HG03103 (cell line): ENCODE measurements around the gene PGAM2.

Source experiments
- ATAC-seq: cut with Tn5 transposase; IDR thresholded peaks from one replicate; pipeline ENCODE4 v1.9.1; 2021; ENCODE audit warnings: low read depth; ENCODE audit not compliant: unreplicated experiment

PGAM2 gene

GRCh38 chr7:44086627-44087026 is 21.3 kb upstream of the PGAM2 start:
- no peak for ATAC-seq

DNA sequence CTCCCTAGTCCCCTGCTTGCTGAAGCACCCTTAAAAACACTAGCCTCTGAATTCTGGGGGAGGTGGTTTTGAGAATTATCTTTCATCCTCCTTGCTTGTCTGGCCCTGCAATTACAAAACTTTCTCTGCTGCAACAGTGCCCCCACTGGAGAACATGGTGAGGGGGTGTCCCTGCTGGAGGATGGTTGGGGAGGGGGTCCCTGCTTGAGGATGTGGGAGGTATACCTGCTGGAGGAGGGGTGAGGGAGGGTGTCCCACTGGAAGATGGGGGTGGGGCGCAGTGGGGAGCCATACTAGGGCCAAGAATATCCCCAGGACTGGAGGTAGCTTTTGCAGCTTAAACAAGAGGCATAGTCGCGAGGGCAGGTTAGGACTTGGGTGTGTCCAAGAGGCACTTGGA is 20.2 kb upstream of the PGAM2 start:
- no peak for ATAC-seq

DNA sequence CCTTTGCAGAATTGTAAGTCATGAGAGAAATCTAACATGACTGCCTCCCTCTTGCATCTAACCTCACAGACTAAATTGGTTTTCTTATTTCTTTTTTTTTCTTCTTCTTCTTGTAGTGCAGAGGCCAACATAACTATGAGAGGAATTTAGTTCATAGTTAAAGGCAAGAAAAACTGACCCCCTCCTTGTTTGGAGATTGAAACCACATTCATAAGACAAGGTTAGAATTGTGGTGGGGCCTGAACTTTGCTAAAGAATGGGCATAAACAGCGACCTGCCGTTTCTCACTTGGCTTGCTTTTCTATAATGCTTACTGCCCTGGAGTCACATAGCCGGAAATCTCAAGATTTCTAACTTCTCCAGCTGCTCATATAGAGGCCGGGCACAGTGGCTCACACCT is 19.3 kb upstream of the PGAM2 start:
- ATAC-seq = no peak

- no peak for ATAC-seq
Observed at GRCh38 chr7:44083796-44084195, 18.4 kb upstream of the PGAM2 start.

GRCh38 chr7:44082541-44083207 is 17.3 kb upstream of the PGAM2 start:
- ATAC-seq = peak; percentile 92

- no peak for ATAC-seq
Observed at GRCh38 chr7:44081266-44081748, 15.9 kb upstream of the PGAM2 start.

- no peak for ATAC-seq
Observed at GRCh38 chr7:44080686-44081265, 15.4 kb upstream of the PGAM2 start.

- ATAC-seq = no peak
Observed at GRCh38 chr7:44080118-44080517, 14.8 kb upstream of the PGAM2 start.

DNA sequence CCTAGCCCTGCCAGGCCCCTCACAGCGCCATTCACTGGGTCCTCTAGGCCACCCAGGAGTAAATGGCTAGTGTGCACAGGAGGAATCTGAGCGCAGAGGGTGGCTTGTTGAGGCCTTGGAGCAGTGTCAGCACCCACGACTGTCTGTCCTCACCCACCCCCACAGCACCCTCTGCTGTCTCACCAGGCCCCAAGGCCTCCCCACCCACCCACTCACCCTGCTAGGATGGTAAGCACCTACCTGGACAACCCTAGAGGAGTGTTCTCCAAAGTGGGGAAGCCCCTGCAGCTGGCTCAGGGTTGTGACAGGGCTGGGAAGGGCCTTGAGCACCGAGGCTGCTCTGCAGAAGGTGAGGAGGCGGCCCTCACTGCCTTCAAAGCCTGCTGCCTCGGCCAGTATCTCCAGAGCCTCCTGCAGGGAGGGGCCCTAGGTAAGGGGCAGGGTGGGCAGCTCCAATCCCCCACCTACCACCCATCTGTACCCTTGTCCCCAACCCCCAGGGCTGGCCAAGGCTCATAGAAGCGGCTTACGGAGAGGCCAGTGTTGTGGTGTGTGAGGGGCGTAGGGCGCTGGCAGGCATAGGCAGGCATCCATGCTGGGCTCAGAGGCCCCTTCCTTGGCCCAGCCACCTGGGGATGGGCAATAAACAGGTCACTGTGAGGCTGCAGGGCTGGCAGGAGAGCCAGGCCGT is 14.1 kb upstream of the PGAM2 start:
- no peak for ATAC-seq

DNA sequence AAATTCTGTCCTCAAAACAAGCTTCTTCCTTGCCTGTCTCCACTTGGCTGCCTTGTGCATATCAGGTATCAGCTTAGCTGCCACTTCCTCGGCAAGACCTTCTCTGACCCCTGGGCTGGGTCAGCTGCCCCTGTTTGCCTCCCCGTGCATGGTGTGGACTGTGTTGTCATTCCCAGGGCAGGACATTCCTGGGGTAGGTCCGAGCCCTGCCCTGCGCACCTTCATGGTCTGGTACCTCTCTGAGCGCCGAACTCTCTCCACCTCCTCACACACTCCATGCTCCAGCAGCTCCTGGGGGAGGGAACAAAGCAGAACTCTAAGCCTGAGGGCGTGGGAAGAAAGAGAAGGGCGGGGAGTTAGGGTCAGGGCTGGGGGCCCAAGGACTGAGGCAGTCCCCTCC is 13.2 kb upstream of the PGAM2 start:
- no peak for ATAC-seq

DNA sequence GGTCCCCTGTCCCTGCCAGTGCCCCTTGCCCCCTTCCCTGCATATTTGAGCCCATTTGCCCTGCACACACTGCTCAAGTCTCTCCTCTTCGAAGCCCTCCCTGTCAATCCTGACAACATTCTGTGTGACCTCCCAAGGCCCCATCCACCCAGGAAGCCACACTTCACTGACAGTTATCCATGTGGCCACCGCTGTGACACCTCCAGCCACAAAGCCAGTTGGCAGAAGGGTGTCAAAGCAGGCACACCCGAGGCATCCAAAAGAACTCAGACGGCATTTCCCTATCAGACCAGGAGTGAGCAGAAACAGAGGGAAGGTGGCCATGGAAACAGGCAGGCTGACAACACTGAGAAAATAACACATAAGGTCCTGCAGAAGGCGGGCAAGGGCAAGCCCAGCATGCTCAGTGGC is 12.3 kb upstream of the PGAM2 start:
- no peak for ATAC-seq

- no peak for ATAC-seq
Observed at GRCh38 chr7:44077061-44077460, 11.7 kb upstream of the PGAM2 start.

- no peak for ATAC-seq
Observed at GRCh38 chr7:44076101-44076895, 10.9 kb upstream of the PGAM2 start.

DNA sequence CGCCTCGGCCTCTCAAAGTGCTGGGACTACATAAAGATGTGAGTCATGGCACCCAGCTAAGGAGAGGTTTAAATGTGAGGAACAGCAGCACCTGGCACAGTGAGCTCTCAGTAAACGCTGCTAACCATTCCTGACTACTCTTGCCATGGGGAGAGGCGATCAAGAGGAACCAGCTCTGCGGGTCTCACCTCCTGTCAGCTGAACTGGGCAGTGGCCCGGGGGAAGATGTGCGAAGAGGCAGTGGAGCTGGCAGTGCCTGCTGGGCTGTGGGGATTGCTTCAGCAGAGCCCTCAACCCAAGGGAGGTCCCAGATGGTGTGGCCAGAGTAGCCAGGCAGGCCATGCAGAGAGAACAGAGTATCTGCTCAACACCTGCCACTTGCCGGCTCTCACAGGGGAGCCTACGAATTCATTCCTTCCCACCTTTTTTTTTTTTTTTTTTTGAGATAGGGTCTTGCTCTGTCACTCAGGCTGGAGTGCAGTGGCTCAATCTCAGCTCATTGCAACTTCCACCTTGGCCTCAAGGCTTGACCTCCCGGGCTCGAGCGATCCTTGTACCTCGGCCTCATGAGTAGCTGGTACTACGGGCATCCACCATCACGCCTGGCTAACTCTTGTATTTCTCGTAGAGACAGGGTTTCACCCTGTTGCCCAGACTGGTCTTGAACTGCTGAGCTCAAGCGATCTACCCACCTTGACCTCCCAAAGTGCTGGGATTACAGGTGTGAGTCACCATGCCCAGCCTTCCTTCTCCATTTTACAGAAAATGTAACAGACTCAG is 10.1 kb upstream of the PGAM2 start:
- no peak for ATAC-seq

- no peak for ATAC-seq
Observed at GRCh38 chr7:44074349-44074695, 9.0 kb upstream of the PGAM2 start.

- no peak for ATAC-seq
Observed at GRCh38 chr7:44073664-44074348, 8.4 kb upstream of the PGAM2 start.

DNA sequence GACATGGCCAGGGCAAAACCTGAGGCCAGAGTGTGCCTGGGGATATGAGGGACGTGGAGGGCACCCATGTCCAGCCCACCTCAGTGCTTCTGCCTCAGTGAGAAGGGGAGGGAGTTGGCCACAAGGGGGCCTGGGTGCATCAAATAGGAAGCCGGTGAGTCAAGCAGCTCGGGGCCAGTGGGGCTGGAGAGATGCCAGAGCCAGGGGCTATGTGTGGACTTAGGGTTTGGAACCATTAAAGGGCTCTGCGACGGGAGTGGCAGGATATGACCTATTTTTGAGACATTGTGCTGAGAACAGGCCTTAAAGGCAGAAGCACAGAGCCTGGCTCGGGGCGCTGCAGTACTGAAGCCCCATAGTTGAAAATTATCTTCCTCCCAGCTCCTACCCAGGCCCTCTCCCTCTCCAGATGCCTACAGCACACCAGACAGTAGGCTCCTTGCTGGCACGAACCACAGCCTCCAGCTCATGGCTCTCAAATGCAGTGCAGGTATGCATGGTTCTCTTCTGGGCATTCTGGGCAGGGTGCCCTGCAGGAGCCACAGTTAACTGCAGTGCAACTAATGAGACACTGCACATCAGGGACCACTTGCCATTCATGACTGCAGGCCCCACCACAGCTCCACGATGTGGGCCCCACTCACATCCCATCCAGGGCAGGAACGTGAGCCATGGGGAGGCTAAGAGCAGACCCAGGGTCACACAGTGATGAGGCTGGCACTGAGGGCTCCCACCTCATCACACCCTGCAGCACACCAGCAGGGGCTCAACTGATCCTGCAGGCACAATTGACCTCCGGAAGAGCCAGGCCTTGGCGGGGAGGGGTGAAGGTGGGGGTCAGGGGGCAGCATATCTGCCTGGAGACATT is 7.2 kb upstream of the PGAM2 start:
- ATAC-seq = no peak

- no peak for ATAC-seq
Observed at GRCh38 chr7:44071726-44072363, 6.5 kb upstream of the PGAM2 start.
